ENCODE data around the gene FAM50B.

Gene FAM50B

GRCh38 chr6:3884007-3884745 is 35.0 kb downstream of the FAM50B start:
- H3K4me3 ChIP-seq (replicated peaks; ENCODE audit: low read depth, low read length), result no peak overlapping the region
- DNase-seq (ENCODE audit: low read depth), result peak; percentile 74
- no peak for TF ChIP-seq CTCF (IDR thresholded peaks at IDR 0.05; ENCODE audit: low read length, missing control alignments)

- TF ChIP-seq CTCF (IDR thresholded peaks at IDR 0.05; ENCODE audit: low read length, missing control alignments), result peak; percentile 25
Observed at GRCh38 chr6:3885262-3886036, 36.3 kb downstream of the FAM50B start.

GRCh38 chr6:3887150-3887700 is 38.1 kb downstream of the FAM50B start:
- peak; percentile 62 for TF ChIP-seq CTCF (IDR thresholded peaks at IDR 0.05; ENCODE audit: low read length, missing control alignments)
- peak; percentile 68 for DNase-seq (ENCODE audit: low read depth)
- H3K4me3 ChIP-seq (replicated peaks; ENCODE audit: low read depth, low read length), result no peak overlapping the region

More at GRCh38 chr6:3885262-3886036, 36.3 kb downstream of the FAM50B start:
- H3K4me3 ChIP-seq (replicated peaks; ENCODE audit: low read depth, low read length), result no peak overlapping the region
- no peak for DNase-seq (ENCODE audit: low read depth)

GRCh38 chr6:3888153-3888957 is 39.2 kb downstream of the FAM50B start:
- DNase-seq (ENCODE audit: low read depth), result no peak
- no peak overlapping the region for H3K4me3 ChIP-seq (replicated peaks; ENCODE audit: low read depth, low read length)
- no peak for TF ChIP-seq CTCF (IDR thresholded peaks at IDR 0.05; ENCODE audit: low read length, missing control alignments)

GRCh38 chr6:3890047-3890446 is 40.9 kb downstream of the FAM50B start:
- no peak for DNase-seq (ENCODE audit: low read depth)
- no peak overlapping the region for H3K4me3 ChIP-seq (replicated peaks; ENCODE audit: low read depth, low read length)
- TF ChIP-seq CTCF (IDR thresholded peaks at IDR 0.05; ENCODE audit: low read length, missing control alignments), result no peak

- no peak overlapping the region for H3K4me3 ChIP-seq (replicated peaks; ENCODE audit: low read depth, low read length)
- DNase-seq (ENCODE audit: low read depth), result no peak
- TF ChIP-seq CTCF (IDR thresholded peaks at IDR 0.05; ENCODE audit: low read length, missing control alignments), result no peak
Observed at GRCh38 chr6:3891883-3892282, 42.7 kb downstream of the FAM50B start.
